Measurements from ENCODE around the gene R3HDM1.
"Not testable (repeated sequence)": the region's sequence is repeated elsewhere in the genome, so short reads cannot be mapped to it uniquely, and the experiment has no call there.

R3HDM1 gene

GRCh38 chr2:135708159-135708558, 176.9 kb downstream of the R3HDM1 start:
- no peak for DNase-seq (ENCODE audit: low read depth, low spot score)

DNA sequence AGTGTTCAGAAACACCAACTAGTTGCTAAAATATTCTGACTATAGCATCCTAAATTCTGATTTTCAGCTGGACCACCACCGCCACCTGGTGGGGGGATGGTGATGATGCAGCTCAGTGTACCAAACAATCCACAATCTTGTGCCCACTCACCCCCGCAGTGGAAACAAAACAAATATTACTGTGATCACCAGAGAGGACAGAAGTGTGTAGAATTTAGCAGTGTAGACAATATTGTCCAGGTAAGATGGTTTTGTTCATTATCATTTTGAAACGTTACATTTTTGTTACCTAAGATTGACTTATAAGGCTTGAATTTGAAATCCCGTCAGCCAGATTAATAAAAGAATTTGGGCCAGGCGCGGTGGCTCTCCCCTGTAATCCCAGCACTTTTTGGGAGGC, 178.7 kb downstream of the R3HDM1 start:
- peak; percentile 49 for DNase-seq (ENCODE audit: low read depth, low spot score)

GRCh38 chr2:135715086-135715485, 183.8 kb downstream of the R3HDM1 start:
- not testable (repeated sequence) for DNase-seq (ENCODE audit: low read depth, low spot score)

GRCh38 chr2:135728064-135728743, 196.9 kb downstream of the R3HDM1 start:
- DNase-seq (ENCODE audit: low read depth, low spot score): no peak

GRCh38 chr2:135732561-135732960, 201.3 kb downstream of the R3HDM1 start:
- DNase-seq (ENCODE audit: low read depth, low spot score): no peak

DNA sequence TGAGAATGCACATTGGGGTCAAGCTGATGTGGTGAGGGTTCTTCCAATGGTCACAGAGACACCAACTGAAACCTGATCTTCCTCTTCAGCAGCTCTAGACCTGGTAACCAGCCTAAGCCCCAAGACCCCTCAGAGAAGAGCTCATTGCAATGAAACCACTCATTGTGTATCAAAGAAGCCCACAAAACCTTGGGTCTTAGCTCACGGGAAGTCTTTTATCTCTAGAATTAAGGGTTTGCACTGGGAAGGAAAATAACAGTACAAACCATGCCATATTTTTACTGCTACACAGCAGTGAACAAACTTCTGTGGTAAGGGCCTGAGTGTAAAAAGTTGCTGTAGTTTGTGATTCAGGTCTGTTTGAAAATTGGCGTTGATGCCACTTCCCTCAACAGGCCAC, 201.8 kb downstream of the R3HDM1 start:
- no peak for DNase-seq (ENCODE audit: low read depth, low spot score)

GRCh38 chr2:135736546-135736945, 205.3 kb downstream of the R3HDM1 start:
- DNase-seq (ENCODE audit: low read depth, low spot score): no peak

DNA sequence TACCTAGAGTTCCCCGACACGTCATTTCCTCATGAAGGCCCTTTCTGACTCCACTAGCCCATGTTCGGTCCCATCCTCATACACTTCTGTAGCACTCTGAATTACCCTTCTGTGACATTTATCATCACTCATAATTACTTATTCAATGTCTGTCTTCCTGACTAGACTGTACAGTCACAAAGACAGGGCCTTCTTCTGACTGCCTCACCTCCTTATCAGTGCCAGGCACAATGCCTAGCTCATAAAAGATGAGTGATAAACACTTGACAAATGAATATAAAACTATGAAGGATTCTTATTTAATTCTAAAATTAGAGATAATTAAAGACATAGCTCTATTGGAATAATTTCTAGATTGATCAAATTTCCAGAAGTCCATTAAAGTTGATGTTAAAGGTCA, 208.9 kb downstream of the R3HDM1 start:
- no peak for DNase-seq (ENCODE audit: low read depth, low spot score)

DNA sequence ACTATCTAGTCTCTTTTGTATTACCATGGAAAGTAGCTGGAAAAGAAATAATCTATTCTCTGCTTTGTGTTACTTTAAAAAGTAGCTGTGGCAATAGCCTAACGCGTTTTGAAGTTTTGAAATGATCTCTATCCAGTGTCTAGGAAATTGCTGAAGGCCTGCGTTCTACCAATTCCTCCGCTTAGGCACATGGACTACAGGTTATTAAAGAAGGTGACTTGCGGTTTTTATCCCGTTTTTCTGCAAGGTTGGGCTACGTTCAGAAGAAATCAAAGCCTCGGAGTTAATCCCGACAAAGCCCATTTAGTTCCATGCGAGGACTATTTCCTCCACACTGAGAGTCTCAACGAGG, 209.7 kb downstream of the R3HDM1 start:
- no peak for DNase-seq (ENCODE audit: low read depth, low spot score)

- DNase-seq (ENCODE audit: low read depth, low spot score): peak; percentile 89
These were observed 210.4 kb downstream of the R3HDM1 start, which contains the start of gene UBXN4 for GRCh38 chr2:135741395-135742324. Gene UBXN4, plus strand, starts transcription at chr2:135741855. Its CDS starts 75 bp downstream, at chr2:135741930.

DNA sequence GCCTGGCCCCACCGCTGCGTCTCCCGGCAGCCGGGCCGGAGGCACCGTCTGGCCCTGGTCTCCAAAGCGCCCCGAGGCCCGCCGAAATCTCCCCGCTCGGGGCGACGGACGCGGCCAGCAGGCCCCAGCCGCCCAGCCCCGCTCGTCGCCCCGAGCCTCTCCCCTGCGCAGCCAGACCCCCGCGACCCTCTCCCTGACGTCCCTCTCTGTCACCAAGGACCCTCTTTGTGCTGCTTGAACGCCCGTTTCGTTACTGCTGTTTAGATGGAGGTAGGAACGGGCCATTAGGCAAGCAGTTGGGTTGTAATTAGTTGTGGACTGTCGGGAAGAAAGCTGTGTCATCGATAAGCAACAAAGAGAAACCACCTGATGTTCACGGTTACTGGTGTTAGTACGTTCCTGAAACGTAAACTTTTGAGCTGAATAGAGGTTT, 211.1 kb downstream of the R3HDM1 start:
- no peak for DNase-seq (ENCODE audit: low read depth, low spot score)

DNA sequence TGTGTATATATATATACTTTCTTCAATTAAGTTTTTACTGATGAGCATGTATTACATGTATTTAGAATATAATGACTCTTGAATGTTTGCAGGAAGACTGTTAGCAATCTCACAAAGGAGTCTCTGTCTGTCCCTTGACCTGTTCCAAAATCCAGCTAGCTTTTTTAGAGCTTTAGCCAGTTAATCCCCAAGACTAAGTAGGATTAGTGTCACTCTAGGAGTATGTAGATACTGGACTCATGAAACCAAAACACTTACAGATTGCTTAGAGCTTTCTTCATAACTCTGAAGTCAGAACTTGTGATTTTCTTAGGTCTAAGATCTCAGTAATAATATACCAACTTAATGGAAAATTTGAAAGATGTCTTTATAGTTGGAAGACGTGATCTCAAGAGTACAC, 212.6 kb downstream of the R3HDM1 start:
- DNase-seq (ENCODE audit: low read depth, low spot score): no peak

DNA sequence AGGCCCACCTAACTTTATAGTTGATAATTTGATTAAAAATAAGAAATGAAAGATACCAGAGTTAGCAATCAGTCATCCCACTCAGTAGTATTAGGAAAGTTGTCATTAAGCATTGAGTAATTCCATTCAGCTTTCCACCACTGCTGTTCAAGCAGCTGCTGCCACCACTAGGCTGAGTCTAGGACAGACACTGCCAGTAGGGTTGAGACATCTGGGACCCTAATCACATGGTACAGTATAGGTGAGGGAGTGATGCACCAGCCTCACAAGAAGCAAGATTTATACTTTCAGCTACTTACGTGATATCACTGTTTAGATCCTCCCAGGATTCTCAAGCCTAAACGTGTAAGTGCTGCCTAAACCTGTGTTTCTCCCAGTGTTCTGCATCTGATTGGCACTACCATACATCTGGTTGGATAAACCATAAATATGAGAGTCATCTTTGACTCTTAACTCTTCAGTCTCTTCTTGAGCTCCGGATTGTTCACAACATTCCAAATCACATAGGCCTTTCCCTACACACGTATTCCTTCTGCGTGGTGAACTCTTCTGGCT, 213.6 kb downstream of the R3HDM1 start:
- no peak for DNase-seq (ENCODE audit: low read depth, low spot score)

- no peak for DNase-seq (ENCODE audit: low read depth, low spot score)
These were observed 214.3 kb downstream of the R3HDM1 start for GRCh38 chr2:135745545-135745944.

GRCh38 chr2:135755573-135755972, 224.3 kb downstream of the R3HDM1 start:
- DNase-seq (ENCODE audit: low read depth, low spot score): no peak

- DNase-seq (ENCODE audit: low read depth, low spot score): no peak
These were observed 225.4 kb downstream of the R3HDM1 start for GRCh38 chr2:135756692-135757091.

DNA sequence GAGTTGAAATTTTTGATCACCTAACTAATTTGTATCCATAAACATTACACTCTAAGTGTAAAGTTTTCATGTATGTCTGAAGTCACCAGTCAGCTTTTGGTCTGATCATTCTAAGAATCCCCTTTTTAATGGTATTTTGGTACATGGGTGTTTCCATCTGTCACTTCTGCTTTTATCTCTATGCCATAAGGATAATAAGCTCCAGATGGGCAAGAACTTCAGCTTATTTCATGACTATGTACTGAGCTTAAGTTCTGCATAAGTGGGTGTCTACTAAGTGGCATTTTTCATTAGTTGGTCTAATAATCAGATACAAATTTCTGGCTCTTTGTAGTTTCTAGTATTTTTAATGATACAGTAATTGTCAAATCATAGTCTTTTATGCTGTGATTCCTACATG, 230.7 kb downstream of the R3HDM1 start:
- DNase-seq (ENCODE audit: low read depth, low spot score): no peak

GRCh38 chr2:135762530-135762929, 231.2 kb downstream of the R3HDM1 start:
- DNase-seq (ENCODE audit: low read depth, low spot score): no peak

GRCh38 chr2:135768863-135769262, 237.6 kb downstream of the R3HDM1 start:
- no peak for DNase-seq (ENCODE audit: low read depth, low spot score)

- DNase-seq (ENCODE audit: low read depth, low spot score): no peak
These were observed 242.0 kb downstream of the R3HDM1 start for GRCh38 chr2:135773319-135773718.

GRCh38 chr2:135773917-135774316, 242.6 kb downstream of the R3HDM1 start:
- DNase-seq (ENCODE audit: low read depth, low spot score): no peak

Measured in activated naive CD8-positive, alpha-beta T cell treated with anti-CD3 and anti-CD28 coated beads, Interleukin-2, amount 50 U/mL, for 16 hours (primary cell).